K562 (cell line): ENCODE results near the gene ERBB3. TPM values are rescaled to one million over a fixed set of nuclear protein-coding genes. Genes with fewer than 3 reads are reported as not detected.
A peak's percentile ranks its signal among the peaks of the same experiment; 100 is the strongest.

Experiments
- AFF1 ChIP-seq, 2 experiments: fragments of 450-650 bp; IDR thresholded peaks; 2 replicates each; pipeline ENCODE4 v1.6.1; 2018; ENCODE audit warnings: mild to moderate bottlenecking in 2 of 2, low read depth in 1 of 2; ENCODE audit not compliant: partially characterized antibody in 2 of 2
- BACH1 ChIP-seq: fragments of 200-800 bp; sonication (Bioruptor generic); IDR thresholded peaks from 2 replicates; pipeline ENCODE4 v1.6.1; 2016; ENCODE audit warnings: missing genetic modification characterization, missing compliant biosample characterization
- CSDE1 ChIP-seq, 2 experiments: fragments of 450-650 bp; IDR thresholded peaks; 2 replicates each; pipeline ENCODE4 v1.6.1; 2016; ENCODE audit warnings: mild to moderate bottlenecking in 1 of 2
- KAT8 ChIP-seq: fragments of 450-650 bp; IDR thresholded peaks from 2 replicates; pipeline ENCODE4 v1.6.1; 2016; ENCODE audit warnings: low read depth, mild to moderate bottlenecking
- MTA3 ChIP-seq: fragments of 450-650 bp; formaldehyde crosslinking; IDR thresholded peaks from 2 replicates; pipeline ENCODE4 v1.6.1; 2017; ENCODE audit warnings: mild to moderate bottlenecking, borderline replicate concordance
- NKRF ChIP-seq: fragments of 450-650 bp; IDR thresholded peaks from 2 replicates; pipeline ENCODE4 v1.6.1; 2016; ENCODE audit warnings: borderline replicate concordance
- PTRF ChIP-seq: fragments of 450-650 bp; IDR thresholded peaks from 2 replicates; pipeline ENCODE4 v1.6.1; 2016; ENCODE audit warnings: mild to moderate bottlenecking, missing genetic modification characterization, missing compliant biosample characterization
- SMARCE1 ChIP-seq: fragments of 450-650 bp; IDR thresholded peaks from 2 replicates; pipeline ENCODE4 v1.7.1; 2016; ENCODE audit warnings: mild to moderate bottlenecking
- SMC3 ChIP-seq: conservative IDR thresholded peaks from 2 replicates; pipeline ENCODE4 v1.6.1; 2011; ENCODE audit warnings: low read depth, low read length, improper control_type of control experiment; ENCODE audit not compliant: insufficient read depth
- ZNF212 ChIP-seq: fragments of 450-650 bp; formaldehyde crosslinking; IDR thresholded peaks from 2 replicates; pipeline ENCODE4 v1.4.0; 2020; ENCODE audit warnings: mild to moderate bottlenecking
- ZNF318 ChIP-seq, 2 experiments: fragments of 450-650 bp; IDR thresholded peaks; 2 replicates each; pipeline ENCODE4 v1.6.1; 2016; ENCODE audit warnings: mild to moderate bottlenecking in 2 of 2, borderline replicate concordance in 1 of 2, low read depth in 1 of 2, moderate library complexity in 1 of 2
- polyA plus RNA-seq, 8 experiments: library from polyadenylated mRNA; depleted of rRNA in 4 of 8; stranded (reverse) in 5 of 8; unstranded in 3 of 8; fragments of >200 nt; fragmentation: Nextera tagmentation in 2 of 8; fragmentation: Illumina TruSeq in 1 of 8; extraction: Ambion mirVana in 2 of 8; extraction: Trizol in 1 of 8; gene quantifications; 2 replicates each; pipeline versions ENCODE4 v1.2.1 to v1.2.3, GENCODE V29; 2011 to 2014; ENCODE audit warnings: inconsistent platforms in 1 of 8, missing spikeins in 1 of 8
- total RNA-seq, 7 experiments: library from RNA; depleted of rRNA in 6 of 7; stranded (reverse); fragments of >200 nt in 6 of 7; fragmentation: Illumina TruSeq in 2 of 7; extraction: Trizol in 2 of 7; gene quantifications; 2 replicates each; pipeline versions ENCODE4 v1.2.1 to v1.2.3, GENCODE V29; 2011 to 2021; ENCODE audit warnings: low replicate concordance in 1 of 7

The ERBB3 gene
- total and polyA plus RNA-seq, 9 of the 15 experiments (the other 6 are each of a cell fraction or from before 2014, with no cell fraction given) = 1.5 to 5.4 (median 3.8) TPM

GRCh38 chr12:56117778-56118687 lies 38.1 kb downstream of the ERBB3 start, which contains the start of gene ZC3H10 (continued):
- peak in 1 of 2 experiments; percentile 30; a peak in 1 of 4 replicates for TF ChIP-seq ZNF318 (IDR thresholded peaks at IDR 0.05; ENCODE audit: borderline replicate concordance in 1 of 2, low read depth in 1 of 2)
- TF ChIP-seq BACH1 = no peak
- no peak for TF ChIP-seq ZNF212 (CRISPR knock-in tag)
- no peak for TF ChIP-seq SMARCE1
- TF ChIP-seq CSDE1 (IDR thresholded peaks at IDR 0.05) = peak in 1 of 2 experiments; percentile 94; a peak in 2 of 4 replicates
- TF ChIP-seq KAT8 = no peak
- peak; percentile 74 for TF ChIP-seq NKRF
- TF ChIP-seq SMC3 = peak; percentile 31; the same call in 1 of the 2 replicates
- no peak for TF ChIP-seq PTRF (tag)
- peak in 1 of 2 experiments; percentile 32 for TF ChIP-seq AFF1 (IDR thresholded peaks at IDR 0.05; ENCODE audit: low read depth in 1 of 2, partially characterized antibody in 2 of 2)
- TF ChIP-seq MTA3 = peak; percentile 94
